ENCODE data around the gene KRT35. TPM values are rescaled to one million over a fixed set of nuclear protein-coding genes. Genes with fewer than 3 reads are reported as not detected.

Gene KRT35
- total RNA-seq, 2 donors from 2014 or later = not detected

DNA sequence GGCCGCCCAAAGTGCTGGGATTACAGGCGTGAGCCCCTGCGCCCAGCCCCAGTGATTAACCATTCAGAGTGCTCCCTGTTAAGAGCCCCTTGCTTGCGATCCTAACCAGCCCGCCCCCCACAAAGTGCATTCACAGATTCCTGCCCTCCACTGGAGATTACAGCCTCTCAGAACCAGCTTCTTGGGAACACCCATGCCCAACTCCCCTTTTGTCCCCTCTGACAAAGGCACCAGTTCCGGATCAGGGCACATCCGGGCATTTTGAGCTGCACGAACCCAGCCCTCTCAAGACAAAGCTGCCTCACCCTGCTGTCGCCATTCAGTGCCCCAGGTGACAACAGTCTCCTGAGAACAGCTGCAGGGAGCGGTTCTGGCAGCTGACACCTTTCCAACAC, 48.0 kb upstream of the KRT35 start:
- Histone ChIP-seq H3K4me3 (ENCODE audit: low read length) (peak overlapping the region; percentile 94), H3K9ac (ENCODE audit: extremely low read depth, low read length, poor library complexity, severe bottlenecking) (peak overlapping the region; percentile 39), H3K36me3 (ENCODE audit: control insufficient read depth, insufficient read depth, low read length) (peaks cover 27% of the 10 kb centered on the region), H3K9me3 (ENCODE audit: control insufficient read depth, low read length) (no peaks in the 10 kb centered on the region), H3K4me1 (ENCODE audit: control insufficient read depth, insufficient read depth, low read length) (peaks cover 19% of the 10 kb centered on the region), H3K27me3 (ENCODE audit: control insufficient read depth, insufficient read depth, low read length, poor library complexity, severe bottlenecking) (no peaks in the 10 kb centered on the region), H3K27ac (ENCODE audit: low read depth, low read length) (no peak overlapping the region)
- TF ChIP-seq, protein P1, sequence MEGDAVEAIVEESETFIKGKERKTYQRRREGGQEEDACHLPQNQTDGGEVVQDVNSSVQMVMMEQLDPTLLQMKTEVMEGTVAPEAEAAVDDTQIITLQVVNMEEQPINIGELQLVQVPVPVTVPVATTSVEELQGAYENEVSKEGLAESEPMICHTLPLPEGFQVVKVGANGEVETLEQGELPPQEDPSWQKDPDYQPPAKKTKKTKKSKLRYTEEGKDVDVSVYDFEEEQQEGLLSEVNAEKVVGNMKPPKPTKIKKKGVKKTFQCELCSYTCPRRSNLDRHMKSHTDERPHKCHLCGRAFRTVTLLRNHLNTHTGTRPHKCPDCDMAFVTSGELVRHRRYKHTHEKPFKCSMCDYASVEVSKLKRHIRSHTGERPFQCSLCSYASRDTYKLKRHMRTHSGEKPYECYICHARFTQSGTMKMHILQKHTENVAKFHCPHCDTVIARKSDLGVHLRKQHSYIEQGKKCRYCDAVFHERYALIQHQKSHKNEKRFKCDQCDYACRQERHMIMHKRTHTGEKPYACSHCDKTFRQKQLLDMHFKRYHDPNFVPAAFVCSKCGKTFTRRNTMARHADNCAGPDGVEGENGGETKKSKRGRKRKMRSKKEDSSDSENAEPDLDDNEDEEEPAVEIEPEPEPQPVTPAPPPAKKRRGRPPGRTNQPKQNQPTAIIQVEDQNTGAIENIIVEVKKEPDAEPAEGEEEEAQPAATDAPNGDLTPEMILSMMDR (conservative IDR thresholded peaks at IDR 0.05) = no peak
- Mint-ChIP-seq H3K4me3 (peak overlapping the region; percentile 98), H3K4me1 (peaks cover 55% of the 10 kb centered on the region), H3K9me3 (no peaks in the 10 kb centered on the region), H3K36me3 (ENCODE audit: low read depth) (peaks cover 33% of the 10 kb centered on the region), H3K27me3 (ENCODE audit: insufficient read depth) (no peaks in the 10 kb centered on the region), H3K27ac (peak overlapping the region; percentile 99)
- peak; percentile 84 for DNase-seq
- 69 to 77% methylated on average over 6 to 10 of the region's 10 CpGs for WGBS, 2 experiments (ENCODE audit: insufficient coverage in 1 of 2, insufficient read length in 1 of 2)

DNA sequence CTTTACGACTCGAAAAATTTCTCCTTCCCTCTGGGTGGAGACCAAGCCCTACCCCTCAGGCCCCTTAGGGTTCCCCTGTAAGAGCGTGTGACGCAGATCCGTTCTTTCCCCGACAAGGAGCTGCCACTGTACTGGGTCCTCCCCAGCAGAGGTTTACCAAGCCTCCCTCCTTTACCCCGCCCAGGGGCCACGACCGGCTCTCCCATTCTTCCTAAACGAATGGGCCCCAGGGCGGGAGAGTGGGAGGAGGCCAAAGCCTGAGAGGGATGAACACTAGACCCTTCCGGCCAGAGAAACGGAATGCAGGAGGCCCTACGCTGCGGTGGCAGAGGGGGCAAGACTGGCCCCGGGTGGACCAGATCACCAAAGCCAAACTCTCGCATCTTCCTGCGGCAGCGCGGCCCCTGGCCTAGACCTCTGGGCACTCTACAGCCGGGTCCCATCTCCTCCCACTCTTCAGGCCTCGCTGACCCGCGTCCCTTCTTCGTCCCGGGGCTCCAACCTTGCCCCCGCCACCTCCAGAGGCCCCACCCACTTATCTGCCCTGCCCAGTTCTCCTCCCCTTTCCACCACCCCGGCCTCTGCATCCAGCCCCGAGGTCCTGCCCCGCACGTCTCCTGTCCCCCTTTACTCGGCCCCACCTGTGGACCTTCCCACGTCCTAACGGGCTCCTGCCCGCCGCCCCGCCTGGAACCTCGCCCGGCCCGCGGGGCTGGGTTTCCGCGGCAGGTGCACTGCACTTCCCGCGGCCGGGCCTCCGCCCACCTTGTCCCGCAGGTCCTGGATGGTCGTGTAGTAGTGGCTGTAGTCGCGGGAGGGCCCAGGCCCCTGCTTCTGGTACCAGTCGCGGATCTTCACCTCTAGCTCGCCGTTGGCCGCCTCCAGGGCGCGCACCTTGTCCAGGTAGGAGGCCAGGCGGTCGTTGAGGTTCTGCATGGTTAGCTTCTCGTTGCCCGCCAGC, 46.4 kb upstream of the KRT35 start:
- Histone ChIP-seq H3K4me3 (ENCODE audit: low read length) (peak overlapping the region; percentile 94), H3K36me3 (ENCODE audit: control insufficient read depth, insufficient read depth, low read length) (peaks cover 40% of the 10 kb centered on the region), H3K4me1 (ENCODE audit: control insufficient read depth, insufficient read depth, low read length) (peaks cover 19% of the 10 kb centered on the region), H3K9me3 (ENCODE audit: control insufficient read depth, low read length) (no peaks in the 10 kb centered on the region), H3K9ac (ENCODE audit: extremely low read depth, low read length, poor library complexity, severe bottlenecking) (peak overlapping the region; percentile 89), H3K27ac (ENCODE audit: low read depth, low read length) (no peak overlapping the region), H3K27me3 (ENCODE audit: control insufficient read depth, insufficient read depth, low read length, poor library complexity, severe bottlenecking) (no peaks in the 10 kb centered on the region)
- Mint-ChIP-seq H3K36me3 (ENCODE audit: low read depth) (peaks cover 46% of the 10 kb centered on the region), H3K27ac (peak overlapping the region; percentile 99), H3K27me3 (ENCODE audit: insufficient read depth) (no peaks in the 10 kb centered on the region), H3K9me3 (no peaks in the 10 kb centered on the region), H3K4me3 (peak overlapping the region; percentile 98), H3K4me1 (peaks cover 44% of the 10 kb centered on the region)
- peak; percentile 84 for DNase-seq
- 5% methylated on average over 16 to 62 of the region's 62 CpGs for WGBS, 2 experiments (ENCODE audit: insufficient coverage in 1 of 2, insufficient read length in 1 of 2)
- TF ChIP-seq, protein P1 (conservative IDR thresholded peaks at IDR 0.05) = peak; percentile 19

DNA sequence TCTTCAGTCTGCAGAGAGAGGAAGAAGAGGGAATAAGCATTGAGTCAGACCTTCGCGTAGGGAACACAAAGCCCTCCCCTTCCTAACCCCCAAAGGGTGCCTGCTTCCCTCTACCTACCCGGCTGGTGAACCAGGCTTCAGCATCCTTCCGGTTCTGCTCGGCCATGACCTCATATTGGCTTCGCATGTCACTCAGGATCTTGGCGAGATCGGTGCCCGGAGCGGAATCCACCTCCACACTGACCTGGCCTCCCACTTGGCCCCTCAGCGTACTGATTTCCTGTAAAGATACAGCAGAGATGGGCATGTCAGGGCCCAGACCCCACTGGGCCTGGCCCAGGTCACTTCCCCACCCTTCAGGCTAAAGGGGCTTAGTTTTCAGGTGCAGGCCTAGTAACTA, 43.3 kb upstream of the KRT35 start:
- Mint-ChIP-seq H3K36me3 (ENCODE audit: low read depth) (peaks cover 46% of the 10 kb centered on the region), H3K27me3 (ENCODE audit: insufficient read depth) (no peaks in the 10 kb centered on the region), H3K9me3 (no peaks in the 10 kb centered on the region), H3K4me3 (no peak overlapping the region), H3K27ac (no peak overlapping the region), H3K4me1 (peaks cover 34% of the 10 kb centered on the region)
- H3K27ac ChIP-seq (ENCODE audit: low read depth, low read length) = no peak overlapping the region
- H3K27me3 ChIP-seq (ENCODE audit: control insufficient read depth, insufficient read depth, low read length, poor library complexity, severe bottlenecking) = no peaks in the 10 kb centered on the region
- TF ChIP-seq, protein P1 (conservative IDR thresholded peaks at IDR 0.05) = no peak
- 94 to 96% methylated on average over 9 to 11 of the region's 11 CpGs for WGBS, 2 experiments (ENCODE audit: insufficient coverage in 1 of 2, insufficient read length in 1 of 2)
- peaks cover 4% of the 10 kb centered on the region for H3K4me1 ChIP-seq (ENCODE audit: control insufficient read depth, insufficient read depth, low read length)
- H3K9me3 ChIP-seq (ENCODE audit: control insufficient read depth, low read length) = no peaks in the 10 kb centered on the region
- peaks cover 40% of the 10 kb centered on the region for H3K36me3 ChIP-seq (ENCODE audit: control insufficient read depth, insufficient read depth, low read length)
- H3K9ac ChIP-seq (ENCODE audit: extremely low read depth, low read length, poor library complexity, severe bottlenecking) = no peak overlapping the region
- H3K4me3 ChIP-seq (ENCODE audit: low read length) = no peak overlapping the region
- no peak for DNase-seq
